Ectodermal cell (in vitro differentiated cells): ENCODE results near the gene RAB31. TPM values are rescaled to one million over a fixed set of nuclear protein-coding genes. Genes with fewer than 3 reads are reported as not detected.

Experiments
- H3K27ac ChIP-seq: 2 replicates; pipeline ENCODE4 v1.7.0; 2013; ENCODE audit warnings: mild to moderate bottlenecking, low read depth, low read length; ENCODE audit not compliant: insufficient read depth, poor library complexity, severe bottlenecking
- H3K27me3 ChIP-seq: 2 replicates; pipeline ENCODE4 v1.7.0; 2013; ENCODE audit warnings: mild to moderate bottlenecking, low read length; ENCODE audit not compliant: insufficient read depth, control insufficient read depth, poor library complexity, severe bottlenecking
- H3K36me3 ChIP-seq: one replicate; pipeline ENCODE4 v1.7.0; 2013; ENCODE audit warnings: low read length; ENCODE audit not compliant: control insufficient read depth, insufficient read depth
- H3K4me1 ChIP-seq: one replicate; pipeline ENCODE4 v1.7.0; 2013; ENCODE audit warnings: low read length; ENCODE audit not compliant: control insufficient read depth, insufficient read depth
- H3K4me3 ChIP-seq: 2 replicates; pipeline ENCODE4 v1.7.0; 2013; ENCODE audit warnings: low read depth, low read length, control low read depth; ENCODE audit not compliant: insufficient read depth
- H3K9me3 ChIP-seq: 2 replicates; pipeline ENCODE4 v1.7.0; 2013; ENCODE audit warnings: mild to moderate bottlenecking, low read length, moderate library complexity; ENCODE audit not compliant: control insufficient read depth
- WGBS, 2 experiments: methylation state at CpG; one replicate each; pipeline ENCODE4 v1.1.7; 2013; ENCODE audit warnings: missing lambda C conversion rate in 2 of 2; 5-methylcytosine and 5-hydroxymethylcytosine counted together
- polyA plus RNA-seq, 4 experiments: library from polyadenylated mRNA; stranded (reverse); fragments of 50-300 nt; gene quantifications; one replicate each; pipeline ENCODE4 v1.2.3, GENCODE V29; 2013

RAB31 gene, protein sequence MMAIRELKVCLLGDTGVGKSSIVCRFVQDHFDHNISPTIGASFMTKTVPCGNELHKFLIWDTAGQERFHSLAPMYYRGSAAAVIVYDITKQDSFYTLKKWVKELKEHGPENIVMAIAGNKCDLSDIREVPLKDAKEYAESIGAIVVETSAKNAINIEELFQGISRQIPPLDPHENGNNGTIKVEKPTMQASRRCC
- polyA plus RNA-seq (2013, experiment 1 of 4) = 14.6 TPM
- polyA plus RNA-seq (2013, experiment 2 of 4) = 12.3 TPM
- 8.8 TPM for polyA plus RNA-seq (2013, experiment 3 of 4)
- polyA plus RNA-seq (2013, experiment 4 of 4) = 11.0 TPM

DNA sequence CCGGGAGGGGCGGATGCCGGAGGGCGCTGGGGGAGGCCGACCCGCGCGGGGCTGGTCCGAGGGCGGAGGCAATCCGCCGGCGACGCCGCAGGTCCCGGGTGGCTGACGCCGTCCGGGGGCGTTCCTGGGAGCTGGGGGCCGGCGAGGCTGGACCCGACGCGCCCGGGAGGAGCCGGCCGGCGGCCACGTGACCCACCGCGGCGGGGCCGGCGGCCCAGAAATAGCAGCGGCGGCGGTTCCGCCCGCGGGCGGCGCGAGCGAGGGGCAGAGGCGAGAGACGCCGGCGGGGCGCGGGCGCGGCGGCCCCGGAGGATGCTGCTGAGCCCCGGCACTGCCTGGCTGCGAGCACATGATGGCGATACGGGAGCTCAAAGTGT lies at the start of gene RAB31:
Gene RAB31, plus strand, starts transcription at position 245 of the 377 bp plus-strand sequence. Its CDS starts 105 bp downstream, at position 350.
- H3K4me3 ChIP-seq = peak within 1 kb of the TSS; percentile 58
- H3K27ac ChIP-seq = no peak within 1 kb of the TSS
- H3K9me3 ChIP-seq = no peaks in the 10 kb centered on the region
- H3K27me3 ChIP-seq = peaks cover 55% of the 10 kb centered on the region
- H3K36me3 ChIP-seq = no peaks in the 10 kb centered on the region
- WGBS, 2 experiments = 0% methylated on average over 59 of the region's 59 CpGs
- H3K4me1 ChIP-seq = no peaks in the 10 kb centered on the region

- no peaks in the 10 kb centered on the region for H3K9me3 ChIP-seq
- H3K4me3 ChIP-seq = no peak overlapping the region
- no peaks in the 10 kb centered on the region for H3K27me3 ChIP-seq
- WGBS, 2 experiments = 93 to 96% methylated on average over 23 to 24 of the region's 24 CpGs
- no peak overlapping the region for H3K27ac ChIP-seq
- no peaks in the 10 kb centered on the region for H3K36me3 ChIP-seq
- no peaks in the 10 kb centered on the region for H3K4me1 ChIP-seq
Observed at GRCh38 chr18:9659499-9660375, 48.4 kb upstream of the RAB31 start.

DNA sequence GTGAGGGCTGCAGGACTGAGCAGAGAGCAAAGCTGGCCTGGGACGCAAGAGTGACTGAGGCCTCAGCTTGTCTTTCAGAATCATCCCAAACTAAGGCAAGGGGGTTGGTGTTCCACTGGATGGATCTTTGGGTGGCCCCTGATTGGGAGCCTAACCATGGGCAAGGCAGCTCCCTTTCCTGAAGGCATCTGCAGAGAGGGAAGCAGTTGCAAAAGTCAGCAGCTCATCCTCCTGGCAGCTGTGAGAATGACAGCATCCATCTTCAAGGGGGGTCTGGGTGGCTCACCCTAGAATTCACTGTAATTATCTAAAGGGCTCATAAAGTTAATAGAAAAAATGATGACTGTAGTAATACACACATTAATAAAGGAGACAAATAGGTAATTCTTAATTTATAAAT lies 46.5 kb upstream of the RAB31 start:
- Histone ChIP-seq H3K4me1 (no peaks in the 10 kb centered on the region), H3K9me3 (no peaks in the 10 kb centered on the region), H3K27ac (no peak overlapping the region), H3K36me3 (no peaks in the 10 kb centered on the region), H3K4me3 (no peak overlapping the region), H3K27me3 (no peaks in the 10 kb centered on the region)
- WGBS, 2 experiments = 83 to 88% methylated on average over 1 of the region's 1 CpG

GRCh38 chr18:9663377-9663776 lies 44.7 kb upstream of the RAB31 start:
- H3K4me1 ChIP-seq = no peaks in the 10 kb centered on the region
- 93% methylated on average over 7 to 8 of the region's 8 CpGs for WGBS, 2 experiments
- no peaks in the 10 kb centered on the region for H3K9me3 ChIP-seq
- no peaks in the 10 kb centered on the region for H3K27me3 ChIP-seq
- H3K27ac ChIP-seq = no peak overlapping the region
- no peak overlapping the region for H3K4me3 ChIP-seq
- no peaks in the 10 kb centered on the region for H3K36me3 ChIP-seq

- H3K4me3 ChIP-seq = no peak overlapping the region
- no peaks in the 10 kb centered on the region for H3K27me3 ChIP-seq
- H3K4me1 ChIP-seq = no peaks in the 10 kb centered on the region
- H3K27ac ChIP-seq = no peak overlapping the region
- H3K36me3 ChIP-seq = no peaks in the 10 kb centered on the region
- H3K9me3 ChIP-seq = no peaks in the 10 kb centered on the region
- WGBS, 2 experiments = 83 to 90% methylated on average over 3 of the region's 3 CpGs
Observed at GRCh38 chr18:9665314-9665713, 42.8 kb upstream of the RAB31 start.

DNA sequence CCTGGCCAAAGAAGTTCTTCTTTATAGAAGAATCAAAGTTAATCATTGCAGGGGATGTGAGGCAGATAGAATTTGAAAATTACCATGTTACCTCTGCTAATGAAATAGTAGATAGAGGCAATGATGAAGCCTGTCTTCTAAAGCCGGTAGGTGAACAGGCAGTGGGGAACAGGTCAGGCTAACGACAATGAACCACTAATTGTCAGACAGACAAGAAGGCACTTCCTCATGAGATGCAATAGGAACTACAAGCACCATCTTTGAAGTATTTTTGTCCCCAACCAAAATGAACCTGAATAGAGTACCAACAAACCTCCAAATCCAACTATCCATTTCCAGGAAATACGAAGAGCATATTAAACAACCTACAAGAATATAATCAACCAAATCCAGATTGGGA lies 41.6 kb upstream of the RAB31 start:
- Histone ChIP-seq H3K27ac (no peak overlapping the region), H3K4me3 (no peak overlapping the region), H3K27me3 (no peaks in the 10 kb centered on the region), H3K4me1 (no peaks in the 10 kb centered on the region), H3K9me3 (no peaks in the 10 kb centered on the region), H3K36me3 (no peaks in the 10 kb centered on the region)
- 93 to 94% methylated on average over 3 of the region's 3 CpGs for WGBS, 2 experiments

DNA sequence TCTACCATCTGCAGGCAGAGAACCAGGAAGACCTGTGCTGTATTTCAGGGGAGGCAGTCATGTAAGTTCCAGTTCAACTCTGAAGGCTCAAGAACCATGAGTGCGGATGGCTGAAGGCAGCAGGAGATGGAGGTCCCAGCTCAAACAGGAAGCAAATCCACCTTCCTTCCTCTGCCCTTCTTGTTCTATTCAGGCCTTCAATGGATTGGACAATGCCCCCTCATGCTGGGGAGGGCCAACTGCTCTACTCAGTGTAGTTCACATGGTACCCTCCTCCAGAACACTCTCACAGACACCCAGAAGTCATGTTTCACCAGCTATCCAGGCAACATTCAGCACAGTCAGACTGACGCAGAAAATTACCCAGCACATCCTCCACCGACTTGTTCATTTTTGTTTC lies 39.1 kb upstream of the RAB31 start:
- Histone ChIP-seq H3K27me3 (no peaks in the 10 kb centered on the region), H3K36me3 (no peaks in the 10 kb centered on the region), H3K9me3 (no peaks in the 10 kb centered on the region), H3K4me1 (no peaks in the 10 kb centered on the region), H3K27ac (no peak overlapping the region), H3K4me3 (no peak overlapping the region)
- WGBS, 2 experiments = 91 to 100% methylated on average over 2 to 3 of the region's 3 CpGs

DNA sequence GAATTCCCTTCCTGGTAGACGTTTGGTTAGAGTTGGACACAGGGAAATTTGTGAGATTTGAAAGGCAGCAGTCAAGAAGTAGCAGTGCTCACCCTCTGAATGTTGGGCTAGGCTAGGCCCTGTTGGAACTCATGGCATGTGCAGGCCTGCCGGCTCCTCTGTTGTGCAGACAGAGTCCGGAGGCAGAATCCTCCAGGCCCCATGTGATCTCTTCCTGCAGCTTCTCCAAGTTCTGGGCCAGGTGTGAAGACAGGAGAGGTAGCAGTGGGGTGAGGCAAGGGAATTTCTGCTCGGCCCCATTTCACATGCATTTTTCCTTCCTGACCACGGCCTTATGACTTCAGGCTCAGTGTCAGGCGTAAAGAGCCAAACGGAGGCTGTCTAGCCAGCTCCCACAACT lies 36.9 kb upstream of the RAB31 start:
- Histone ChIP-seq H3K4me3 (no peak overlapping the region), H3K36me3 (no peaks in the 10 kb centered on the region), H3K9me3 (no peaks in the 10 kb centered on the region), H3K27ac (no peak overlapping the region), H3K4me1 (no peaks in the 10 kb centered on the region), H3K27me3 (no peaks in the 10 kb centered on the region)
- WGBS, 2 experiments = 90 to 92% methylated on average over 7 of the region's 7 CpGs

DNA sequence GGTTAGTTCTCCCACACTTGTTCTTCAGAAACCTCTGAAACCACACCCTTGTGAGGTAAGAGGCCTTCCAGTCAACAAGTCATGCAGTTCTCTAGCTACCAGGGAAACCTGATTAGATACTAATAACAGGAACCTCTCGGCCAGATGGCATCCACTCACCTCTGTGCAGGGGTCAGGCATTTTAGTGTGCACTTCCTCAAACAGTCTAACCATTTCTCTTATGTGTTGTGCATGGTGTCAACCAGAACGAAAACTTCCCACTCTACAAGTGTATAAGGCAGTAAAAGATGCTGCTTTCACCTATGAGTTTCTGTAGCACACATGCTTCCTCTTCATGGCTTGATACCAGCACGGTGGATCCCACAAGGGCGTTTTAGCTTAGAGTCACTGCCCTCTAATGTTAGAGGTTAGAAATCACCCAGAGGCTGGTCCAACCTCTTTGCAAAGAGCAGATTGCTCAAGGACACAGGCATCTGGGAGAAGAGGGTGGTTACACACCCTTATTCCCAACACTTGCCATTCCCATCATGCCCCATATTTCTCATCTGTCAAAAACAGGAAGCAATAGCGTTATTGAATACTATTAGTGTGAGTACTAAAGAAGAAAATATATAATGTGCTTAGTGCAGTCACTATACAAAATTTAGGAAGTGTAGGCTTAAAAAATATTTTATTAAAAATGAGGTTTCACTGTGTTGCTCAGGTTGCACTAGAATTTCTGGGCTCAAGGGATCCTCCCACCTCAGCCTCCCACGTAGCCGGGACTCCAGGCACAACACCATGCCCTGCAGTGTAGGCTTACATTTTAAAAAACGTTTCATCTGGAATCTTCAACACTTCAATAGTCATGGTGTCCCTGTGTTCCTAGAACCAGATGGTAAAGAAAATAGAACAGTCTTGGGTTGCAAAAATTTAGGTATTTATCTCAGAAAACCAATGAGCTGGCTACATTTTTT lies 34.5 kb upstream of the RAB31 start:
- Histone ChIP-seq H3K27me3 (no peaks in the 10 kb centered on the region), H3K27ac (no peak overlapping the region), H3K4me1 (no peaks in the 10 kb centered on the region), H3K36me3 (no peaks in the 10 kb centered on the region), H3K4me3 (no peak overlapping the region), H3K9me3 (no peaks in the 10 kb centered on the region)
- 68 to 75% methylated on average over 7 to 8 of the region's 8 CpGs for WGBS, 2 experiments
